K562 (cell line): ENCODE data around the gene DAPK1. TPM values are rescaled to one million over a fixed set of nuclear protein-coding genes. Genes with fewer than 3 reads are reported as not detected.

Source experiments
- GATA2 ChIP-seq: sonication (generic); formaldehyde crosslinking; IDR thresholded peaks from 2 replicates; pipeline ENCODE4 v1.4.0; 2020; ENCODE audit warnings: mild to moderate bottlenecking, missing genetic modification reagents
- GTF2A2 ChIP-seq: IDR thresholded peaks from 2 replicates; pipeline ENCODE4 v1.6.1; 2016; ENCODE audit warnings: mild to moderate bottlenecking, missing genetic modification characterization, missing compliant biosample characterization
- HMG20B ChIP-seq: fragments of 250-450 bp; sonication (Bioruptor Pico); IDR thresholded peaks from 2 replicates; pipeline ENCODE4 v1.5.0; 2021; ENCODE audit warnings: mild to moderate bottlenecking
- LEF1 ChIP-seq: fragments of 450-650 bp; IDR thresholded peaks from 2 replicates; pipeline ENCODE4 v1.6.1; 2016; ENCODE audit warnings: mild to moderate bottlenecking
- MYNN ChIP-seq, 2 experiments: sonication (generic); formaldehyde crosslinking in 1 of 2; IDR thresholded peaks; 2 replicates each; pipeline versions ENCODE4 v1.5.0 to v1.6.1; 2016 to 2020; ENCODE audit warnings: antibody characterized with exemption in 1 of 2, missing genetic modification reagents in 1 of 2
- NR4A1 ChIP-seq, 2 experiments: fragments of 250-450 bp in 1 of 2; fragments of 450-650 bp in 1 of 2; sonication (Bioruptor Pico) in 1 of 2; IDR thresholded peaks; 2 replicates each; pipeline versions ENCODE4 v1.4.0 to v1.6.1; 2016 to 2020; ENCODE audit warnings: mild to moderate bottlenecking in 2 of 2, missing compliant biosample characterization in 1 of 2, missing genetic modification characterization in 1 of 2, moderate library complexity in 1 of 2
- TRIM28 ChIP-seq: fragments of 450-650 bp; IDR thresholded peaks from 2 replicates; pipeline ENCODE4 v1.6.1; 2017
- YY1 ChIP-seq, 3 experiments: IDR thresholded peaks; 2 replicates each; pipeline ENCODE4 v1.6.1; 2011; ENCODE audit warnings: low read length in 2 of 3, mild to moderate bottlenecking in 2 of 3, moderate library complexity in 2 of 3, borderline replicate concordance in 1 of 3, control low read depth in 1 of 3, low read depth in 1 of 3; ENCODE audit not compliant: insufficient read depth in 3 of 3, insufficient replicate concordance in 2 of 3, control insufficient read depth in 1 of 3, insufficient read length in 1 of 3; ENCODE audit errors: extremely low read depth in 1 of 3
- ZEB2 ChIP-seq: fragments of 450-650 bp; IDR thresholded peaks from 2 replicates; pipeline ENCODE4 v1.6.1; 2016
- ZNF324 ChIP-seq: fragments of 250-450 bp; sonication (Bioruptor Pico); IDR thresholded peaks from 2 replicates; pipeline ENCODE4 v1.4.0; 2020; ENCODE audit warnings: mild to moderate bottlenecking
- ZNF507 ChIP-seq: conservative IDR thresholded peaks from 2 replicates; pipeline ENCODE4 v1.6.1; 2017; ENCODE audit warnings: missing genetic modification characterization, missing compliant biosample characterization
- polyA plus RNA-seq, 8 experiments: library from polyadenylated mRNA; depleted of rRNA in 4 of 8; stranded (reverse) in 5 of 8; unstranded in 3 of 8; fragments of >200 nt; fragmentation: Nextera tagmentation in 2 of 8; fragmentation: Illumina TruSeq in 1 of 8; extraction: Ambion mirVana in 2 of 8; extraction: Trizol in 1 of 8; gene quantifications; 2 replicates each; pipeline versions ENCODE4 v1.2.1 to v1.2.3, GENCODE V29; 2011 to 2014; ENCODE audit warnings: inconsistent platforms in 1 of 8, missing spikeins in 1 of 8
- total RNA-seq, 7 experiments: library from RNA; depleted of rRNA in 6 of 7; stranded (reverse); fragments of >200 nt in 6 of 7; fragmentation: Illumina TruSeq in 2 of 7; extraction: Trizol in 2 of 7; gene quantifications; 2 replicates each; pipeline versions ENCODE4 v1.2.1 to v1.2.3, GENCODE V29; 2011 to 2021; ENCODE audit warnings: low replicate concordance in 1 of 7
- TF ChIP-seq, protein P1 (sequence below): IDR thresholded peaks from 3 replicates; pipeline ENCODE4 v1.6.1; 2011; ENCODE audit warnings: borderline replicate concordance, mild to moderate bottlenecking, moderate library complexity; ENCODE audit not compliant: insufficient read length; ENCODE audit errors: extremely low read depth
- TF ChIP-seq, protein P2 (sequence below): fragments of 250-450 bp; sonication (Bioruptor Pico); IDR thresholded peaks from 2 replicates; pipeline ENCODE4 v1.6.1; 2021; ENCODE audit warnings: mild to moderate bottlenecking
- TF ChIP-seq, protein P3 (sequence below): fragments of 450-650 bp; IDR thresholded peaks from 2 replicates; pipeline ENCODE4 v1.6.1; 2018; ENCODE audit not compliant: partially characterized antibody

The DAPK1 gene
- total and polyA plus RNA-seq, 9 of the 15 experiments (the other 6 are each of a cell fraction or from before 2014, with no cell fraction given) = 1.7 to 26.4 (median 15.8) TPM

DNA sequence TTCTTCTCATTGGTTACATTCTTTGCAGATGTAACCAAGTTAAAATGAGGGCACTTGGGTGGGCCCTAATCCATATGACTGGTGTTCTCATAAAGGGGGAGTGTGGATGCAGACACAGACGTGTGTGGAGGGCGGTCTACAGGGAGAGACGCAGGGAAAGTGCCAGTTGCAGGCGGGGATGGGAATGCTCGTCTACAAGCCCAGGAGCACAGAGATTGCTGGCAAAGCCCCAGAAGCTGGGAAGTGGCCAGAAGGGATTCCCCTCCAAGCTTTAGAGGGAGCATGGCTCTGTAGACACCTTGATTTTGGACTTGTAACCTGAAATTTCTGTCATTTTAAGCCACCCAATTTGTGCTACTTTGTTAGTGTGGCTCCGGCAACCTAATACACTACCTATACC is 131.4 kb downstream of the DAPK1 start (continued):
- TF ChIP-seq MYNN (IDR thresholded peaks at IDR 0.05) = no peak
- TF ChIP-seq MYNN (CRISPR knock-in tag; IDR thresholded peaks at IDR 0.05) = no peak
- TF ChIP-seq, protein P1, sequence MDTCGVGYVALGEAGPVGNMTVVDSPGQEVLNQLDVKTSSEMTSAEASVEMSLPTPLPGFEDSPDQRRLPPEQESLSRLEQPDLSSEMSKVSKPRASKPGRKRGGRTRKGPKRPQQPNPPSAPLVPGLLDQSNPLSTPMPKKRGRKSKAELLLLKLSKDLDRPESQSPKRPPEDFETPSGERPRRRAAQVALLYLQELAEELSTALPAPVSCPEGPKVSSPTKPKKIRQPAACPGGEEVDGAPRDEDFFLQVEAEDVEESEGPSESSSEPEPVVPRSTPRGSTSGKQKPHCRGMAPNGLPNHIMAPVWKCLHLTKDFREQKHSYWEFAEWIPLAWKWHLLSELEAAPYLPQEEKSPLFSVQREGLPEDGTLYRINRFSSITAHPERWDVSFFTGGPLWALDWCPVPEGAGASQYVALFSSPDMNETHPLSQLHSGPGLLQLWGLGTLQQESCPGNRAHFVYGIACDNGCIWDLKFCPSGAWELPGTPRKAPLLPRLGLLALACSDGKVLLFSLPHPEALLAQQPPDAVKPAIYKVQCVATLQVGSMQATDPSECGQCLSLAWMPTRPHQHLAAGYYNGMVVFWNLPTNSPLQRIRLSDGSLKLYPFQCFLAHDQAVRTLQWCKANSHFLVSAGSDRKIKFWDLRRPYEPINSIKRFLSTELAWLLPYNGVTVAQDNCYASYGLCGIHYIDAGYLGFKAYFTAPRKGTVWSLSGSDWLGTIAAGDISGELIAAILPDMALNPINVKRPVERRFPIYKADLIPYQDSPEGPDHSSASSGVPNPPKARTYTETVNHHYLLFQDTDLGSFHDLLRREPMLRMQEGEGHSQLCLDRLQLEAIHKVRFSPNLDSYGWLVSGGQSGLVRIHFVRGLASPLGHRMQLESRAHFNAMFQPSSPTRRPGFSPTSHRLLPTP = no peak
- TF ChIP-seq HMG20B (CRISPR knock-in tag) = no peak
- no peak for TF ChIP-seq YY1 (IDR thresholded peaks at IDR 0.05; ENCODE audit: borderline replicate concordance in 1 of 3, control insufficient read depth in 1 of 3, extremely low read depth in 1 of 3, insufficient read depth in 3 of 3, insufficient read length in 1 of 3, insufficient replicate concordance in 2 of 3, low read depth in 1 of 3, low read length in 2 of 3)
- no peak for TF ChIP-seq LEF1
- TF ChIP-seq ZNF324 (CRISPR knock-in tag) = no peak
- TF ChIP-seq TRIM28 = no peak
- TF ChIP-seq NR4A1 (CRISPR knock-in tag; IDR thresholded peaks at IDR 0.05) = no peak
- TF ChIP-seq NR4A1 (tag; IDR thresholded peaks at IDR 0.05) = no peak
- no peak for TF ChIP-seq GATA2 (CRISPR knock-in tag)
- TF ChIP-seq, protein P2, sequence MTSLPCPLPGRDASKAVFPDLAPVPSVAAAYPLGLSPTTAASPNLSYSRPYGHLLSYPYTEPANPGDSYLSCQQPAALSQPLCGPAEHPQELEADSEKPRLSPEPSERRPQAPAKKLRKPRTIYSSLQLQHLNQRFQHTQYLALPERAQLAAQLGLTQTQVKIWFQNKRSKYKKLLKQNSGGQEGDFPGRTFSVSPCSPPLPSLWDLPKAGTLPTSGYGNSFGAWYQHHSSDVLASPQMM (CRISPR knock-in tag) = no peak
- TF ChIP-seq, protein P3, sequence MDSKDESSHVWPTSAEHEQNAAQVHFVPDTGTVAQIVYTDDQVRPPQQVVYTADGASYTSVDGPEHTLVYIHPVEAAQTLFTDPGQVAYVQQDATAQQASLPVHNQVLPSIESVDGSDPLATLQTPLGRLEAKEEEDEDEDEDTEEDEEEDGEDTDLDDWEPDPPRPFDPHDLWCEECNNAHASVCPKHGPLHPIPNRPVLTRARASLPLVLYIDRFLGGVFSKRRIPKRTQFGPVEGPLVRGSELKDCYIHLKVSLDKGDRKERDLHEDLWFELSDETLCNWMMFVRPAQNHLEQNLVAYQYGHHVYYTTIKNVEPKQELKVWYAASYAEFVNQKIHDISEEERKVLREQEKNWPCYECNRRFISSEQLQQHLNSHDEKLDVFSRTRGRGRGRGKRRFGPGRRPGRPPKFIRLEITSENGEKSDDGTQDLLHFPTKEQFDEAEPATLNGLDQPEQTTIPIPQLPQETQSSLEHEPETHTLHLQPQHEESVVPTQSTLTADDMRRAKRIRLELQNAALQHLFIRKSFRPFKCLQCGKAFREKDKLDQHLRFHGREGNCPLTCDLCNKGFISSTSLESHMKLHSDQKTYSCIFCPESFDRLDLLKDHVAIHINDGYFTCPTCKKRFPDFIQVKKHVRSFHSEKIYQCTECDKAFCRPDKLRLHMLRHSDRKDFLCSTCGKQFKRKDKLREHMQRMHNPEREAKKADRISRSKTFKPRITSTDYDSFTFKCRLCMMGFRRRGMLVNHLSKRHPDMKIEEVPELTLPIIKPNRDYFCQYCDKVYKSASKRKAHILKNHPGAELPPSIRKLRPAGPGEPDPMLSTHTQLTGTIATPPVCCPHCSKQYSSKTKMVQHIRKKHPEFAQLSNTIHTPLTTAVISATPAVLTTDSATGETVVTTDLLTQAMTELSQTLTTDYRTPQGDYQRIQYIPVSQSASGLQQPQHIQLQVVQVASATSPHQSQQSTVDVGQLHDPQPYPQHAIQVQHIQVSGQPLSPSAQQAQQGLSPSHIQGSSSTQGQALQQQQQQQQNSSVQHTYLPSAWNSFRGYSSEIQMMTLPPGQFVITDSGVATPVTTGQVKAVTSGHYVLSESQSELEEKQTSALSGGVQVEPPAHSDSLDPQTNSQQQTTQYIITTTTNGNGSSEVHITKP = no peak
- TF ChIP-seq ZEB2 = no peak
- no peak for TF ChIP-seq GTF2A2 (tag)
- no peak for TF ChIP-seq ZNF507
